Measurements from ENCODE around the gene SEC61A1.

The SEC61A1 gene

DNA sequence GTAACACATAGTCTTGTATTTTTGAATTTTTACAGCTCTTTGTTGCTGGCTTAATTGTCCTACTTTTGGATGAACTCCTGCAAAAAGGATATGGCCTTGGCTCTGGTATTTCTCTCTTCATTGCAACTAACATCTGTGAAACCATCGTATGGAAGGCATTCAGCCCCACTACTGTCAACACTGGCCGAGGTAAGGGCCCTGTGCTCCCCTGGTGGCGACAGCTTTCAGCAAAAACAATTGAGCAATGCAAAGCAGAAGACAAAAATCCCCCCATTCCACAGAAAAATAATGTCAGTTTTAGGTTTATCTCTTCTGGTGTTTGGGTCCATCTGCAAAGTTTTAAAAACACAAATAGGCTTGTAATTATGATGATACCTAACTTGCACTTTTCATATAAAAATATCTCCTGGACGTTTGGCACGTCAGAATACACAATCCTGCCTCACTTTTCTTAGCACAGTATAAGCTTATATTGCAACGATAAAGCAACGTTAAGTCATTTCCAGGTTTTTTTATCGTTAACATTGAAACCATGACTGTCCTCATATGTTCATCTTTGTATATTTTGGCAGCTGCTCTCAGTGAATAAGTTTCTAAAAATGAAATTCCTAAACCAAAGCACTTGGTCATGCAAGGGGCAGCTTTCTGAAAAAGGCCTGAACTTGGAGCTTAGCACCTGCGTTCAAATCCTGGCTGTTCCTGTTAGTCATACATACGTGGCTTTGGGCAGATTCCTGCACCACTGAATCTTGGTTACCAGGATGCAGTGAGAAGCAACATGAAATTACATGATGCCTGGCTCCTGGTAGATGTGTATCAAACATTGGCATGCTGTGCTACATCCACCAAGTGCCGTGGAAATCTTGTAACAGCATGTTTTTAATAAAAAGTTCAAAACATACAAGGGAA is 8.5 kb downstream of the SEC61A1 start:
- DNase-seq: no peak

DNA sequence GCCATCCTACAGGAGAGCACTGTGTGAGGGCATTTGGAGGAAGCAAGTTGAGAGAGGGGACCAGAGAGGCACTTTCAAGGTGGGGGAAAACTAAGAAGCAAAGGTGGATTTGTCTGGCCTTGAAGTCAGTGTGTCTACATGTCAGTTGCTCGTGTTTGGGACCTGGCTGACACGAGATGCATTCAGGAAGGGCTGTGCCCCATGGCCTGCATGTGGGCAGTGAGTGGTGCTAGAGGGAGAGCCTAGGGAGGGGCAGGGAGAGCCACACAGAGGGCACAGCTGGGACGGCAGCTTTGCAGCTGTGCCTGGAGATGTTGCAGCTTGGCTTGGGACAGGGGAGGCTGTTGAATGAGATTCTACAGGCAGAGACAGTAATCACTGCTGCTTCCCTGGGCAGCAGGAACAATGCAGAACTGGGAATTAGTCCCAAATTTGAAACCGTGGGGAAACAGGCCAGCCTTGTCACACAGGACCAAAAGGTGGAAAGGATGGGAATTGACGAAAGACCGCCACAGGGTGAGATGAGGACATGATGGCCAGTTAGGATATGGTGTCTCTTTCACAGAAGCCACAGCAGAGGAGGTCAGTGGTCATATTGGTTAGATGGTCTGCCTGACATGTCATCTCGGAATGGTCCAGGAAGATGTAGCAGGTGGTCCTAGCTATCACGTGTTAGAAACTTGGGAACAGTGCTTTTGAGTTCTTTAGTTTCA is 10.0 kb downstream of the SEC61A1 start:
- DNase-seq: no peak

DNA sequence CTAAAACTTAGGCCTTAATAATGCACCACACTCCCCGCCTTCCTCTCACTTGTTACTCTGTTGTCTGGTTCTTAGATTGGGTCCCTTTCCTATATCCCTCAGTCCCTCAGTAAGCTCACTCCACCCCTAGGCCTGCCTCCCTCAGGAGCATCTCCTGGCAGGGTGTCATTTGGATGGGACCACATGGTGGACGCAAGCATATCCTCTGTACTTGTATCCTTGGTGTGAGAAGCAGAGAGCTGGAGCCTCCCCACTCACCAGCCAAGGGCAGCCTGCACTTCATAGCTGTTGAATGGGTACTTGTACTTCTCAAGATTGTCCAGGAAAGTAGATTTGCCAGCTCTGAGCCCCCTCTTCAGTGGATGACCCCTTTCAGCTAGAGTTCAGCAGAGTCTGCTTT is 11.6 kb downstream of the SEC61A1 start:
- no peak for DNase-seq

DNA sequence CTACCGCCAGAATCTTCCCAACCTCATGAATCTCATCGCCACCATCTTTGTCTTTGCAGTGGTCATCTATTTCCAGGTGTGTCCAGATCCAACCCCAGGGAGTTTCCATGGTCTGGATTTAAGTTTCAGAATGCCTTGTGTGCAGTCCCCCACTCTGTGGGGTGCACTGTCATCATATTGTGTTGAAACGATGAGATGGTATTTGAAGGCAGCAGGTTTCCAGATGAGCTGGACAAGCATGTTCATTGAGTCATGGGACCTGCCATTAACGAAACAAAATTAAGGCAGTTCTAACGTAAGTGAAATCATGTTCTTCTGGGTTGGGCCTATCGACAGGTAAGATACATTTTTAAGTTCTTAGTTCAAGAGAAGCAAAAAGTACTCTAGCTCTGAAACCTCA is 12.7 kb downstream of the SEC61A1 start:
- DNase-seq: no peak

DNA sequence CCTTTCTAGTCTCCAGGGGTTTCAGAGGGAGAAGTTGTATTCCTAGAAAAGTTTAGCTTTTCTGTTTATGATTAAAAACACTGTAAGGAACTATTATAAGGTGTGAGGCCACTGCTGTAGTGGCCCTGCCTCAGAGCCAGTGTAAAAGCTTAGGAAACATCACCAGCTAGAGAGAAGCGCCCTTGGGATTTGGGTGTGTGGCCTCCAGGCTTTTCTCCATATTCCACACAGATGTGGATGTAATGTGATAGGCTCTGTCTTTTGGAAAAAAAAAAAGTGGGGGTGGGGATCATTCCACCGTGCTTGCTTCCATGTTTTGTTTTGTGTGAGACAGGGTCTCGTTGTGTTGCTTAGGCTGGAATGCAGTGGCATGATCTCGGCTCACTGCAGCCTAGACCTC is 13.9 kb downstream of the SEC61A1 start:
- no peak for DNase-seq

DNA sequence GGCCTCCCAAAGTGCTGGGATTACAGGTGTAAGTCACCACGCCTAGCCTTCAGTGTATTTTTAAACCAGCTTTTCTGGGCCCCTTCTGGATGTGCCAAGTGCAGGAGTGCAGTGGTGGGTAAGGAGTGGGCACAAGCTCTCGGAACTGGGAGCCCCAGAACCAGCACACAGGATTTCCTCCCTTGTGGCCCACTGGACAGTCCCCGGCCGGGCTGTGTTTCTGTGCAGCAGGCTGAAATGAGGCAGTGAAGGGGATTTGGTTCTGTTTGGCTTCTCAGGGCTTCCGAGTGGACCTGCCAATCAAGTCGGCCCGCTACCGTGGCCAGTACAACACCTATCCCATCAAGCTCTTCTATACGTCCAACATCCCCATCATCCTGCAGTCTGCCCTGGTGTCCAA is 14.4 kb downstream of the SEC61A1 start:
- no peak for DNase-seq

DNA sequence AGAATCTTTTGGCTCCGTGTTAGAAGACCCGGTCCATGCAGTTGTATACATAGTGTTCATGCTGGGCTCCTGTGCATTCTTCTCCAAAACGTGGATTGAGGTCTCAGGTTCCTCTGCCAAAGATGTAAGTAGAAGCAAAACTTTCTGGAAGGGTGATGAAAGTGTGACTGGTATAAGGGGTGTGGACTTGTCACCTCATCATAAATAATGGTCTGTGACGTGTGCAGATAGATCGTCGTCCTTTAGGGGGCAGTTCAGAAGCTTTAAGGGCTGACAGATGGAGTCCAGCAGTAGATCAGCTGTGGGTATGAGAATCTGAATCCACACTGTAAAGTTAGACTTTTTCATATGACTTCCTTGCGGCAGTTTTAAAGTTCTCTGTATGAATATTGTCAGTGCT is 15.3 kb downstream of the SEC61A1 start:
- DNase-seq: no peak

DNA sequence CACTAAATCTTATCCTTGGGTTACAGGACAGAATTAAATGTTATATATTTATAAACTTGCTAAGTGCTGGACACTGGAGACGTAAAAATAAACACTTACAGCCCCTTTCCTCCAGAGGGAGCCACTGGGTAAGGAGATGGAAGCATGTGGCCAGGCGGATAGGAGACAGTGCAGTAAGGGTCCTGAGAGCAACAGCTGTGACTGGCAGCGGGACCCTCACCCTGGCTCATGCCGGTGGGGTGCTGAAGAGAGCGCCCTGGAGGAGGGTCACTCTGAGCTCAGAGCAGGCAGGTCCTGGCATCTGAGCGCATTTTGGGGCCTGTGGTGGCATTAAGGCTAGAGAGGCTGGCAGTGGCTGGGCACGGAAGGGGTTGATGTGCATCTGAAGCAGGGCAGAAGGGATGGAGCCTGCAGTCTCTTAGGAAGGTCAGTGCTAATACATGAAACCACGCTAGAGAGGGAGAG is 16.0 kb downstream of the SEC61A1 start:
- DNase-seq: peak; percentile 27

DNA sequence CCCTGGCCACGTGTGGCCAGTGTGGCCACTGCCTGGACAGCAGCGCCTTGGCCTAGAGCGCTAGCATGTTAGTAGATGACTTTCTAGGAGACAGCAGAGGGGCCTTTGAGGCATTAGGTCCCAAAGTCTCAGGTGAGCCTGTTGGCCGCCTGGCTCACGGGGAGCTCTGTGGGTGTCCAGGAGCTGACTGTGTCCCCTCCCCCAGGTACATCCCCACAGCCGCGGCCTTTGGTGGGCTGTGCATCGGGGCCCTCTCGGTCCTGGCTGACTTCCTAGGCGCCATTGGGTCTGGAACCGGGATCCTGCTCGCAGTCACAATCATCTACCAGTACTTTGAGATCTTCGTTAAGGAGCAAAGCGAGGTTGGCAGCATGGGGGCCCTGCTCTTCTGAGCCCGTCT is 17.0 kb downstream of the SEC61A1 start:
- DNase-seq: no peak

DNA sequence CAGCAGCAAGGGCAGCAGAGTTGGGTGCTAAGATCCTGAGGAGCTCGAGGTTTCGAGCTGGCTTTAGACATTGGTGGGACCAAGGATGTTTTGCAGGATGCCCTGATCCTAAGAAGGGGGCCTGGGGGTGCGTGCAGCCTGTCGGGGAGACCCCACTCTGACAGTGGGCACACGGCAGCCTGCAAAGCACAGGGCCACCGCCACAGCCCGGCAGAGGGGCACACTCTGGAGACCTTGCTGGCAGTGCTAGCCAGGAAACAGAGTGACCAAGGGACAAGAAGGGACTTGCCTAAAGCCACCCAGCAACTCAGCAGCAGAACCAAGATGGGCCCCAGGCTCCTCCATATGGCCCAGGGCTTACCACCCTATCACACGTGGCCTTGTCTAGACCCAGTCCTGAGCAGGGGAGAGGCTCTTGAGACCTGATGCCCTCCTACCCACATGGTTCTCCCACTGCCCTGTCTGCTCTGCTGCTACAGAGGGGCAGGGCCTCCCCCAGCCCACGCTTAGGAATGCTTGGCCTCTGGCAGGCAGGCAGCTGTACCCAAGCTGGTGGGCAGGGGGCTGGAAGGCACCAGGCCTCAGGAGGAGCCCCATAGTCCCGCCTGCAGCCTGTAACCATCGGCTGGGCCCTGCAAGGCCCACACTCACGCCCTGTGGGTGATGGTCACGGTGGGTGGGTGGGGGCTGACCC is 18.8 kb downstream of the SEC61A1 start:
- DNase-seq: no peak

DNA sequence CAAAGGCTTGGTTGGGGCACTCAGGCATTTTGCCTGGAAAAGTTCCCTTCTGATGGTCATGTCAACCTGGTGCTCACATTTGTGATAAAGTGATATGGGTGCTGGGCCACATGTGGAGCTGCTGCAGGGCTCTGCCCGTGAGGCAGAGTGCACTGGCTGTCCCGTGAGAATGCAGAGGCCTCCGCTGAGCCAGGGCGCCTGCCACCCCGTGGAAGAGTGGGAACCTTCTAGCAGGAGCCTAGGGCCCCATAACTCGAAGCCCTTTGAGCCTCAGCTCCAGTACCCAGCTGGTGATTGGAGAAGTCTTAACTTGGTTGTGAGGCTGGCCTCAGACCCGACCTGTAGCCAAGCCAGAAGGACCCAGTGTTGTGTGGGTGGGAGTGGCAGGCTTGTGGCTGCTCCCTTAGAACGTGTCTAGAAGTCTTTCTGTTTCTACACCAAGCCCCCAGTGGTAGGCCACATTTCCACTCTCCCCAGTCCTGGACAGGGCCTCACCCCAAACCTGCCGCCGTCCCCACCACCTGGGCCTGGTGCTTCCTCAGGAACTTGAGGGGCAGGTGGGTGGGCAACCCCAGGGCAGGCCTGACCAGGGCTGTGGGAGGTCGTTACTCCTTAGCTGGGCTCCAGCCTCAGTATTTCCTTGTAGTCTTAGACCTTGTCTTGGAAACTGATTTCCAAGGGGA is 19.7 kb downstream of the SEC61A1 start:
- no peak for DNase-seq

DNA sequence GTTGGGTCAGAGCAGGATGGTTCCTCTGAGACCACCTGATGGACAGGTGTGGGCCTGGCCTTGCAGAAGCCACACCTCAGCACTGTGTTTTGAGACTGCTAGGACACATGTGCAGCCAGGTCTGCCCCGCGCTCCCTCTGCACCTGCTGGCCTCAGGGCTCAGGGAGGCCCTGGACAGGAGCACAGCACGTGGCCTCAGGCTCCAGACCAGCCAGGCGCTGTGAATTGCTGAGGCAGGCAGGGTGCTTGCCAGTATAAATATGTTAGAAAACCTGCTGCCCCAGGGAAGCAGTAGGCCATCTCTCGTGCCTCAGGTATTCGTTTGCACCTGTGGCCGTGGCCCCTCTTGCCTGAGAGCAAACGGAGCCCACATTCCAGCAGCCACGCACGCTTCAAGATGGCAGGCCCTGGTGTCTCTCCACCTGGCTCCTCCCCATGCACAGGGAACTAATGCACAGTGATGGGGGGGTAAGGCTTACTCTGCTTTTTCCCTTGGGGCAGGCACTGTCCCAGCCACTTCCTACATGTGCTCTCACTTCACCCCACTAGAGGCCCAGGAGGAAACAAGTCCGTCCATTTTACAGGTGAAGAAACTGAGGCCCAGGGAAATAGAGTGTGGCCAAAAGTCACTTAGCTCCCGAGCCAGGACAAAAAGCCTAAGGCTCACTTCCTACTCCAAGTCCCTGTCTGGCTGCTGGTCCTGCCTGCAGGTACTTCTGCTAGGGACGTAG is 20.4 kb downstream of the SEC61A1 start:
- DNase-seq: no peak

DNA sequence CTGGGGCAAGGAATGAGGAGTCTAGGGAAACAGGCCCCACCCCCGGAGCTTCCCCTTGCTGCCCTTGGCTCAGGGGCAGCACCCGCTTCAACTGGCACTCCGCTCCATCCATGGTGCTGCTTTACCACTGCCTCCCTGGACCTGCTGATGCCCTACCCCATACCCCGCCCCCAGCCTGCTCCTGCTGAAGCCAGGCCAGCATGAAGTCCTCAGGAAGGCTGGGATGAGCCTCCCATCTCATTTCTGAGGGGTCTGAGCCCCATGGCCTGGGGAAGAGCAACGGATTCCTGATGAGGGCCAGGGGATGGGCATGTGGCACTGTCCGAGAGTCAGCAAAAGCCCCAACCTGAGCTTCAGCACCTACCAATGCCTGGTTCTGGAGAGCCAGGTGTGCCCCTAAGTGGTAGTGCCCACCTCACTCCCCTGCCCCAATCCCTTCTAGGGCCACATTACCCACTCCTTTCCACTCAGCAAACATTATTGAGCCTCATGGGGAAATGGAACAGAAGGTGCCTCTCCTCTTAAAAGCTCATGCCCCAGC is 21.0 kb downstream of the SEC61A1 start:
- no peak for DNase-seq

DNA sequence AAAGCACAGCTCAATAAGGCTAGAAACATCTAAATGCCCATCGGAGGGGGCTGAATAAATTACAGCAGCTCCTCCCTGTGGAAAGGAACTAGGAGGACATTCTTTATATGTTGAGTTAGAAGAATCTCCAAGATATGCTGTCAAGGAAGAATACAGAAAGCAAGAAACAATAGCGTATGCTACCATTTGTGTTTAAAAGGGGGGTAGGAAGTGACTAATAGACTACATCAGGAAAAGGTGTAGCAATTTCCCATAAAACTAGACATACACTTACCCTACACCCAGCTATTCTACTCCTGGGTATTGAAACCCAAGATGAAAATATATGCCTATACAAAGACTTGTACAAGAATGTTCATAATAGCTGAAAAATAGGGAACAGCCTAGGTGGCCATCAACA is 21.6 kb downstream of the SEC61A1 start:
- DNase-seq: no peak

DNA sequence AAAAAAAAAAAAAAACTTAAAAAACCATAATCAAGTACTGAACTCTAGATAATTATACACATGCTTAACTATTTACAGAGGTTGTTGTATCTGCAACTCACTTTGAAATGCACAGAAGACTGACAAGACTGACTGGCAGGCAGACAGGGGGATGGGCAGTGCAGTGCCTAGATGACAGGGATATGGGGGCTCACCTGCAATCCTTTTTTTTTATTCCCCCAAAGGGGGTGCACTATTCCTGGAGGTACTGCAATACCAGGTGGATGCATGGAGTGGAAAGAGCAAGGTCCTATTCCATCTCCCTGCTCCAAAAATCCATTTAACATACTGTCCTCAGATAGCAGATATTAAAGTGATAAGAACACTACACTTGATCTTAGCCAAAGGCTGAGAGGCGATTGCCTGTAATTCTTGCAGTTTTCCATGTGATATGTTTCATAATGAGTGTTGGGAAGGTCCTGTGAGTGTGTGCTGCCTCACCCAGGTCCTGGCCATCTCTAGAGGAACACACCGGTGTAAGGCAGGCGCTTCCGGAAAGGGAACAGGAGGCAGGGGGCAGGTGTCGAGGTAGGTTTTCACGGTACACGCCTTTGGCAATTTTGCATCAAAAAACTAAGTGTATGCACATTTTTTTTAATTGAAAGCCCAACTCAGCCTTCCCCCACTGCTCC is 22.7 kb downstream of the SEC61A1 start:
- DNase-seq: no peak

DNA sequence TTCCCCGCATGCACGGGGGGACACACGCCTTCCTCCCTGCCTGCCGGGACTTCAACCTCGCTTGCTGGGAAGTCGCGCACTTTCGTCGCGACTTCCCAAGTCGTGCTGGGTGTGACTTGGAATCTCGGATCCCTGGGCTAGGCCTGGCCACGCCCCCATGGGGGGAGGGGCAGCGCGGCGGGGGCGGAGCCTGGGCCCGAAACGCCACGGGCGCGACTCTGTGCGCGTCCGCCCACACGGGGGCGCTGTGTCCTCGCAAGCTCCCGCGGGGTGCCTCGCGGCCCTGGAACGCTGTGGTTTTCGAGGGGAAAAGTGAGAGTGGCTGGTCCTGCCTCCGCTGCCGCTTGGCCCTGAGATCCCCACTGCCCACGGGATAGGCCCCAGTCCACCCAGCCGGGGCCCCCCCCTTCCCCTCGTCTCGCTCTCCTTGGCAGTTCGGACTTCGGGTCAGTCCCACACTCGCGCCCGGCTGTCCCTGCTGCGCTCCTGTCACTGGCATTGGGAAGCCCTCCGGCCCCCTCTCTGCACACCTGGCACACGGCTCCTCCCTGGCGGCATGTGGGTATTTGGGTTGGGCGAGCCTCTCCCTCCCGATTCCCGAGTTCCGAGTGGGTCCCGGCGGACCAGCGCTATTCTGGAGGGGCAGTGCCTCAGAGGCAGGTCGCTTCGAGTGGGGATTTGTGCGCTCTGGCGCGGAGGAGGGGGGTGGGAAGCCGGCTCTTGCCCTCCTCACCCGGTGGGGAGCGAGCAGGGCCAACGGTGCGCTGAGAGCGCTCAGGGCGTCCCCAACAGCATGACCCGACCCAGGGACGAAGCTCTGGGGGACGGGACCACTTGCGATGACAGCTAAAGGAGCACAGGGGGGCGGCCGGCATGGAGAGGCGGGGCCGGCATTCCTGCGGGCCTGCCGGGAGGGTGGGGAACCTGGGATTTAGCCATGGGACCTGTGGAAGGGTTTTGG is 23.6 kb downstream of the SEC61A1 start:
- peak; percentile 88 for DNase-seq

DNA sequence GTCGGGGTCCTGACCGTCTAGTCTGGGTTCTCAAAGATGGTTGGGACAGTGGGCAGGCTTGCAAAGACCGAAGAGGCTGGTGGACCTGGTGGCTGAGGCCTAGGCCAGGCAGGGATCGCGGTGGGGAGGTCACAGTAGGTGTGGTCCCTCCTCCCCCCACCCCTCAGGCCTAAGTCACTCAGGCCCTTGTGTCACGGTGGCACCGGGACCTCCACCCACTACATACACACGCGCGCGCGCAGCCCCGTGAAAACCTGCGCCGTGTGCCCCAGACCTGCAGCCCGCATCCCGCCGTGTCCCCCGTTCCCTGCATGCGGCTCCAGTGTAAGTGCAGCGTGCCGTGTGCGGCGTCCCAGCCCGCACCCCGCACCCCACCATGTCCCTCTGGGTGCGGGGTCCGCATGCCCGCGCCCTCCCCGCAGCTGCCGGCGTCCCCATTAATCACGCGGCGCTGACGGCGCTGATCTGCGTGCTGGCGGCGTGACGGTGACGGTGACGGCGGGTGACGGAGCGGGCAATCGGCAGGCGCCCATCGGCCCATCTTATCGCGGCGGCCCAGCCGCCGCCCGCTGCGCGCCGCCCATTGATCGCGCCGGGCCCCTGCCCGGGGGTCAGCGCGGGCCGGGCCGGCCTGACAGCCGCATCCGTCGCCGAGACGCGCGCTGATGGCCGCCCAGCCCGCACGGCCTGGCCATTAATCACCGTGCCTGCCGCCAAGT is 24.4 kb downstream of the SEC61A1 start:
- DNase-seq: peak; percentile 60

DNA sequence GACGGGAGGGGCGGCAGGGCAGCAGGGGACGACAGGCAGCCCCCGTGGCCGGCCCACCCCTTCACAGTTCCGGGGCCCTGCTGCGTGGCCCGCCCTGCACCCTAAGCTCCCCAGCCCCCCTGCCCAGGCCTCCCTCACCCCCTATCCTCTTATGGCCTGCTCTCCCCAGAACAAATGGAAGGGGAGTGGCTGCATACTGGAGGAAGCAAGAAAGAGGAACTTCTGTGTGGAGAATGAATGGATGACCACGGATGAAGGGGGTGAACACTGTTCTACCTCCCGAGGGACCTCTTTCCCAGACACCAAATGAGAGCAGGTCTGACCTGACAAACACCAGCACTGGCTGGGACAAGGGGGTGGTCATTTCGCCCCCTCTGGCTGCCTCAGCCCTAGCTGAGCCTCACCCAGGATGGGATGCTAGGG is 25.0 kb downstream of the SEC61A1 start:
- DNase-seq: no peak

DNA sequence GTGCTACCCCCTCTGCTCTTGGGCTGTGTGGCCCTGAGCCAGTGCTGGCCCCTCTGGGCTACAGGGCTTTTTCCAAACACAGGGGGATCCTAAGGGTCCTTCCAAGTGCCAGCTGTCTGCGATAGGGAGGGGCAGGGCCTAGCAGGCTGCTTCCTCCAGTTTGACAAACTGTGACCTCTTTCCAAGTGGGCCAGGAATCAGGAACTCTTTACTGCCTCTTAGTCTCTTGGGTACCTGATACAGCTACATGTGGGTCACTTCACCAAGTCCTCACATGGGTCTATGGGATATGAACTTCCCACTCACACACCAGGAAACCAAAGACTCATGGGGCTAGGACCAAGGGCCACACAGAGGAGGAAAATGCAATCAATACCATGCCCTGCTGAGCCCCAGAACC is 25.4 kb downstream of the SEC61A1 start:
- DNase-seq: no peak

All from stimulated activated CD4-positive, alpha-beta T cell treated with anti-CD3 and anti-CD28 coated beads, Interleukin-15, amount 100 ng/mL, for 24 hours (primary cell).